A549 (cell line): ENCODE measurements around the gene MSANTD7.

Experiments used
- CEBPB ChIP-seq, 2 experiments: fragments of >200 bp in 1 of 2; sonication (Bioruptor Twin) in 1 of 2; formaldehyde crosslinking in 1 of 2; IDR thresholded peaks; 2 replicates each; pipeline ENCODE4 v1.6.1; 2012 to 2016
- EP300 ChIP-seq, 2 experiments: fragments of >200 bp; sonication (Bioruptor Twin); formaldehyde crosslinking; IDR thresholded peaks; 2 replicates in 1 of 2; 3 replicates in 1 of 2; pipeline ENCODE4 v1.6.1; 2016 to 2017
- HEYL ChIP-seq: fragments of 250-450 bp; sonication (Bioruptor Pico); IDR thresholded peaks from 2 replicates; pipeline ENCODE4 v1.8.0; 2021; ENCODE audit warnings: mild to moderate bottlenecking, moderate library complexity
- MYC ChIP-seq: IDR thresholded peaks from 2 replicates; pipeline ENCODE4 v1.6.1; 2012; ENCODE audit warnings: mild to moderate bottlenecking, inconsistent platforms, low read length, improper control_type of control experiment, borderline replicate concordance
- NR3C1 ChIP-seq: fragments of >200 bp; sonication (Bioruptor Twin); formaldehyde crosslinking; IDR thresholded peaks from 3 replicates; pipeline ENCODE4 v1.6.1; 2017
- POLR2A ChIP-seq: IDR thresholded peaks from 2 replicates; pipeline ENCODE4 v1.6.1; 2012; ENCODE audit warnings: mild to moderate bottlenecking, low read length
- POLR2AphosphoS2 ChIP-seq: conservative IDR thresholded peaks from 2 replicates; pipeline ENCODE4 v1.6.1; 2012; ENCODE audit warnings: low read length, improper control_type of control experiment, inconsistent platforms
- REST ChIP-seq: fragments of 200-600 bp; sonication (generic); IDR thresholded peaks from 2 replicates; pipeline ENCODE4 v1.6.1; 2016; ENCODE audit warnings: antibody characterized with exemption, mild to moderate bottlenecking, moderate library complexity
- RNF2 ChIP-seq: fragments of 200-600 bp; sonication (generic); IDR thresholded peaks from 2 replicates; pipeline ENCODE4 v1.6.1; 2016; ENCODE audit warnings: low read depth, mild to moderate bottlenecking, antibody characterized with exemption, moderate library complexity, borderline replicate concordance
- TF ChIP-seq, protein P1 (sequence below): fragments of >200 bp; sonication (Bioruptor Twin); formaldehyde crosslinking; IDR thresholded peaks from 3 replicates; pipeline ENCODE4 v1.5.1; 2016
- TF ChIP-seq, protein P2 (sequence below): fragments of 150-350 bp; IDR thresholded peaks from 2 replicates; pipeline ENCODE4 v1.6.1; 2014; ENCODE audit warnings: low read depth, mild to moderate bottlenecking, low read length
- TF ChIP-seq, protein P3 (sequence below): fragments of 250-450 bp; sonication (Bioruptor Pico); IDR thresholded peaks from 2 replicates; pipeline ENCODE4 v1.5.0; 2021; ENCODE audit warnings: mild to moderate bottlenecking, moderate library complexity, borderline replicate concordance

DNA sequence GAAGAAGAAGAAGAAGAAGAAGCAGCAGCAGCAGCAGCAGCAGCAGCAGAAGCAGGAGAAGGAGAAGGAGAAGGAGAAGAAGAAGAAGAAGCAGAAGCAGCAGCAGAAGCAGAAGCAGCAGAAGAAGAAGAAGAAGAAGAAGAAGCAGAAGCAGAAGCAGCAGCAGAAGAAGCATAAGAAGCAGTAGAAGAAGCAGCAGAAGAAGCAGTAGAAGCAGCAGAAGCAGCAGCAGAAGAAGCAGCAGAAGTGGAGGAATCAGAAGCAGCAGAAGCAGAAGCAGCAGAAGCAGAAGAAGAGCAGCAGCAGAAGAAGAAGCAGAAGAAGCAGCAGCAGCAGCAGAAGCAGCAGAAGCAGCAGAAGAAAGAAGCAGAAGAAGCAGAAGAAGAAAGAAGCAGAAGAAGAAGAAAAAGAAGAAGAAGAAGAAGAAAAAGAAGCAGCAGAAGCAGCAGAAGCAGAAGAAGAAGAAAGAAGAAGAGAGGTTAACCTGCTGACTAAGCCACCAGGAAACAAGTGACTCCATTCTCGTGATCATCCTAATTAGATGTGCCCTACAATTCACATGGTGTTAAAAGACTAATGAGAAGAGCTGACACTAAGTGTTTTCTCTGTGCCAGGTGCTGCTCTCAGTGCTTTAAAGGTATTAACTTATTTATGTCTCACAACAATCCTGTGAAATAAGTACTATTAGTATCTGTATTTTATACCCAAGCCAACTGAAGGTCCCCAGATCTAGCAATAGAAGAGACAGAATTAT, 11.9 kb upstream of the MSANTD7 start:
- TF ChIP-seq, protein P1, sequence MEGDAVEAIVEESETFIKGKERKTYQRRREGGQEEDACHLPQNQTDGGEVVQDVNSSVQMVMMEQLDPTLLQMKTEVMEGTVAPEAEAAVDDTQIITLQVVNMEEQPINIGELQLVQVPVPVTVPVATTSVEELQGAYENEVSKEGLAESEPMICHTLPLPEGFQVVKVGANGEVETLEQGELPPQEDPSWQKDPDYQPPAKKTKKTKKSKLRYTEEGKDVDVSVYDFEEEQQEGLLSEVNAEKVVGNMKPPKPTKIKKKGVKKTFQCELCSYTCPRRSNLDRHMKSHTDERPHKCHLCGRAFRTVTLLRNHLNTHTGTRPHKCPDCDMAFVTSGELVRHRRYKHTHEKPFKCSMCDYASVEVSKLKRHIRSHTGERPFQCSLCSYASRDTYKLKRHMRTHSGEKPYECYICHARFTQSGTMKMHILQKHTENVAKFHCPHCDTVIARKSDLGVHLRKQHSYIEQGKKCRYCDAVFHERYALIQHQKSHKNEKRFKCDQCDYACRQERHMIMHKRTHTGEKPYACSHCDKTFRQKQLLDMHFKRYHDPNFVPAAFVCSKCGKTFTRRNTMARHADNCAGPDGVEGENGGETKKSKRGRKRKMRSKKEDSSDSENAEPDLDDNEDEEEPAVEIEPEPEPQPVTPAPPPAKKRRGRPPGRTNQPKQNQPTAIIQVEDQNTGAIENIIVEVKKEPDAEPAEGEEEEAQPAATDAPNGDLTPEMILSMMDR: no peak
- TF ChIP-seq EP300 (IDR thresholded peaks at IDR 0.05) (no peak), CEBPB (IDR thresholded peaks at IDR 0.05) (no peak), RNF2 (no peak), MYC (no peak), REST (no peak), HEYL (CRISPR knock-in tag) (no peak), POLR2AphosphoS2 (no peak), NR3C1 (no peak), POLR2A (no peak)
- TF ChIP-seq, protein P2, sequence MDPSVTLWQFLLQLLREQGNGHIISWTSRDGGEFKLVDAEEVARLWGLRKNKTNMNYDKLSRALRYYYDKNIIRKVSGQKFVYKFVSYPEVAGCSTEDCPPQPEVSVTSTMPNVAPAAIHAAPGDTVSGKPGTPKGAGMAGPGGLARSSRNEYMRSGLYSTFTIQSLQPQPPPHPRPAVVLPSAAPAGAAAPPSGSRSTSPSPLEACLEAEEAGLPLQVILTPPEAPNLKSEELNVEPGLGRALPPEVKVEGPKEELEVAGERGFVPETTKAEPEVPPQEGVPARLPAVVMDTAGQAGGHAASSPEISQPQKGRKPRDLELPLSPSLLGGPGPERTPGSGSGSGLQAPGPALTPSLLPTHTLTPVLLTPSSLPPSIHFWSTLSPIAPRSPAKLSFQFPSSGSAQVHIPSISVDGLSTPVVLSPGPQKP: no peak
- TF ChIP-seq, protein P3, sequence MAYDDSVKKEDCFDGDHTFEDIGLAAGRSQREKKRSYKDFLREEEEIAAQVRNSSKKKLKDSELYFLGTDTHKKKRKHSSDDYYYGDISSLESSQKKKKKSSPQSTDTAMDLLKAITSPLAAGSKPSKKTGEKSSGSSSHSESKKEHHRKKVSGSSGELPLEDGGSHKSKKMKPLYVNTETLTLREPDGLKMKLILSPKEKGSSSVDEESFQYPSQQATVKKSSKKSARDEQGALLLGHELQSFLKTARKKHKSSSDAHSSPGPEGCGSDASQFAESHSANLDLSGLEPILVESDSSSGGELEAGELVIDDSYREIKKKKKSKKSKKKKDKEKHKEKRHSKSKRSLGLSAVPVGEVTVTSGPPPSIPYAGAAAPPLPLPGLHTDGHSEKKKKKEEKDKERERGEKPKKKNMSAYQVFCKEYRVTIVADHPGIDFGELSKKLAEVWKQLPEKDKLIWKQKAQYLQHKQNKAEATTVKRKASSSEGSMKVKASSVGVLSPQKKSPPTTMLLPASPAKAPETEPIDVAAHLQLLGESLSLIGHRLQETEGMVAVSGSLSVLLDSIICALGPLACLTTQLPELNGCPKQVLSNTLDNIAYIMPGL (CRISPR knock-in tag): no peak
